HG03135 (cell line): Measurements from ENCODE around the gene TMEM161B.
"Not testable (repeated sequence)": the region's sequence is repeated elsewhere in the genome, so short reads cannot be mapped to it uniquely, and the experiment has no call there.

ENCODE experiments used
- ATAC-seq: cut with Tn5 transposase; IDR thresholded peaks from one replicate; pipeline ENCODE4 v1.9.1; 2021; ENCODE audit warnings: mild to moderate bottlenecking, moderate library complexity; ENCODE audit not compliant: unreplicated experiment

The TMEM161B gene

DNA sequence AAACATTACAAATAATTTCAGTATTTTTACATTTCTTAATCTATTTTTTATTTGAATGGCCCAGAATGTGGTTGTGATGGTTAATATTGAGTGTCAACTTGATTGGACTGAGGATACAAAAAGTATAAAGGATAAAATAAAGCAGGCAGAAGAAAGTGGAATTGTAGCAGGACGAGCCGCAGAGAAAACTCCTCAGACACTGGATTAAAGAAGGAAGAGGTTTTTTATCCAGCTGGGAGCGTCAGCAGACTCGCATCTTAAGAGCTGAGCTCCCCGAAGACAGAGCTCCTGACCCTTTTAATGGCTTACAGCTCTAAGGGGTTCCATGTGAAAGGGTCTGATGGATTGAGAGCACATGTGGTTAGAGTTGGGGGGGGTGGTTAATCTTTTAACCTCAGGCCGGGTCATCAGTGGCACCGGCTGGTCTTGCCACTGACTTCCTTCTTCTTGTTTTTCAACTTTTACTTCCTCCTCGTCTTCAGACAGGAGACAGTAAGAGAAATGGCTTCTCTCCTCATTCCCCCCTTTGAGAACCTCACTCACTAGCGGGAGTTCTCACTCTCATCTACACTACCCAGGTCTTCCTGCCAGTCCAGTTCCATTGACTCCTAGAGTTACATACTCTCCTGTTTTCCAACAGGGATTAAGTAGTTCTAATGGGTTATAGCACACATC is 80.0 kb downstream of the TMEM161B start:
- ATAC-seq = no peak

- ATAC-seq = no peak
Observed at GRCh38 chr5:88183255-88183654, 85.4 kb downstream of the TMEM161B start.

DNA sequence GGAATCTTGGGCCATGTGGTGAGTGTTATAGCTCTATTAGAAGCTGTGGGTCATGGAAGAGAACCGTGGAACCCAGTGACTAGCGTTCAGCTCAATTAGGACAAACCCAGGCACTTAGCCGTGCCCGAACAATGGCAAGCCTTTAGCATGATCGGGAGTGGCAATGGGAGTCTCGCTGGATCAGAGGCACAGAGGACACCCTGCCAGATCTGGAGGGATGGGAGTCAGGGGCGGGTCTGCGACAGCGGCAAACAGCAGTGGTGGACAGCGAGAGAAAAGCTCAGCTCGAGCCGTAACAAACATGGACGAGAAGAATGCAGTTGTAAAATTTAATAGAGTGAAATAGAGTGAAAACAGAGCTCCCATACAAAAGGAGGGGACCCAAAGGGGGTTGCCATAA is 91.2 kb downstream of the TMEM161B start:
- not testable (repeated sequence) for ATAC-seq

DNA sequence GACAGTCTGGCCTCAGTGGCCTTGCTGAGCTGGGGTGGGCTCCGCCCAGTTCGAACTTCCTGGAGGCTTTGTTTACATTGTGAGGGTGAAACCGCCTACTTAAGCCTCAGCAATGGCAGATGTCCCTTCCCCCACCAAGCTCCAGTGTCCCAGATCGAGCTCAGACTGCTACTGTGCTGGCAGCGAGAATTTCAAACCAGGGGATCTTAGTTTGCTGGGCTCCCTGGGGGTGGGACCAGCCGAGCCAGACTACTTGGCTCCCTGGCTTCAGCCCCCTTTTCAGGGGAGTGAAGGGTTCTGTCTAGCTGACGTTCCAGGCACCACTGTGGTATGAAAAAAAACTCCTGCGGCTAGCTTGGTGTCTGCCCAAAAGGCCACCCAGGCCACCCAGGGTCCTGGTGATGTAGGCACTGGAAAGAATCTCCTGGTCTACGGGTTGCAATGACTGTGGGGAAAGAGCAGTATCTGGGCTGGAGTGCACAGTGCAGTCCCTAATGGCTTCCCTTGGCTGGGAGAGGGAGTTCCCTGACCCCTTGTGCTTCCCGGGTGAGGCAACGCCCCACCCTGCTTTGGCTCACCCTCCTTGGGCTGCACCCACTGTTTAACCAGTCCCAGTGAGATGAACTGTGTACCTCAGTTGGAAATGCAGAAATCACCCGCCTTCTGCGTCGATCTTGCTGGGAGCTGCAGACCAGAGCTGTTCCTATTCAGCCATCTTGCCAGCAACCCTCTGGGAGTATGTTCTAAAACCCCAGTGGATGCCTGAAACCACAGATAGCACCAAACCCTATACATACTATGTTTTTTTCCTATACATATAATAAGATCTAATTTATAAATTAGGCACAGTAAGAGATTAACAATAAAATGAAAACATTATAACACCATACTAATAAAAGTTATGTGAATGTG is 95.5 kb downstream of the TMEM161B start:
- no peak for ATAC-seq

GRCh38 chr5:88159591-88159990 is 109.1 kb downstream of the TMEM161B start:
- no peak for ATAC-seq

DNA sequence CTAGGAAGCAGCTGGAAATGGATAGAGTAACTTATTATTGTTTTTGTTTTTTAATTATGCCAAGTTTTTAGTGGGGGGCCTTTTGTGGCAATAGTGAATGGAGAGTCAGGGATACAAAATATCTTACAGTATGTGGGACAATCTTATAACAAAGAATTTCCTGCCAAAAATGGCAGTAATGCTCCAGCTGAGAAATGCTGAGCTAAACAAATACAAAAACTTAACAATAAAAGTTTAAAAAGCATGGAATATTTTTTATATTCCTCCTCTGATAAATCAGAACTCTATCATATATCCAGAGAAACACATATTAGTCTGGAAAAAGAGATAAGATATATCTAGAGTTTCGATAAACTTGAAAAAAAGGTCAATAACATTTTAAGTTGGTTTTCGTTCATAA is 110.6 kb downstream of the TMEM161B start:
- no peak for ATAC-seq

- ATAC-seq = no peak
Observed at GRCh38 chr5:88154891-88155290, 113.8 kb downstream of the TMEM161B start.

- ATAC-seq = no peak
Observed at GRCh38 chr5:88150747-88151146, 117.9 kb downstream of the TMEM161B start.

DNA sequence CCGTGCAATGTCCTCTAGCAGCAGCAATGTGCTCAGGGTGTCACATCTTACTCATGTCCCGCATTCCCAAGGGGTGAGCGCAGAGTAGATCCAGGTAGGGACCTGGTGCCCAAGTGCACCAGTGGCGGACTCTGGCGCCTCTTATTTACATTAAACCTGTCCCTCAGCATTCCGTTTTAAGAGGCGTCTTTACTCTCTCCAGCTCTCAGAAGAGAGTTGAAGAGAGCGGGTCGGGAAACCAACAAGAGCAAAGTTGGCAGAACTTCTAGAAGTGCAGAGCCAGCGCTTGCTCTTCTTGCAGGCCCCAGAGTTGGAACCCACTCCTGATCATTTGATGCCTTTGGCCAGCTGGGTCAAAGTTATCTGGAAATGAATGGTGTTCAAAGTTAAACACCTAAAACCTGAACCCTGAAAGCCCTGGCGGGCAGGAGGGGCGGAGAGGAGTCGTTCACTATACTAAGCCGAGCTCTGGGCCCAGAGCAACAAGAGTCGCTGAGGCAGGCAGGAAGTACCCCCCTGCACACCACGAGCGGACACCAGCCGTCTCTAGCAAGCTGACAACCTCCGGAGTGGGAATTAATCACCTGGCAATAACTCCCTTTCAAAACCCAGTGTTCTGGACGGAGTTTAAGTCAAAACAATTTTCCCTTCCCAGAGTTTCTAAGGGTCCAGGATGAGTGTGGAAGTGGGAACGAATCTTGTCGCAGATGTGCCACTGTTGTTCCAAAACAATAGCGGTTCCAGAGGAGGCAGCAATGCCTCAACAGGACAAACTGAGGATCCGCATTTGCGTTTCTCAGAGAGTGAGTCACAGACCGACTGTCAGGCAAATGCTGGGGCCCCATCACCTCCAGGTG is 122.8 kb downstream of the TMEM161B start:
- no peak for ATAC-seq

- no peak for ATAC-seq
Observed at GRCh38 chr5:88145221-88145610, 123.4 kb downstream of the TMEM161B start.
